ENCODE data around the gene CEMIP.

DNA sequence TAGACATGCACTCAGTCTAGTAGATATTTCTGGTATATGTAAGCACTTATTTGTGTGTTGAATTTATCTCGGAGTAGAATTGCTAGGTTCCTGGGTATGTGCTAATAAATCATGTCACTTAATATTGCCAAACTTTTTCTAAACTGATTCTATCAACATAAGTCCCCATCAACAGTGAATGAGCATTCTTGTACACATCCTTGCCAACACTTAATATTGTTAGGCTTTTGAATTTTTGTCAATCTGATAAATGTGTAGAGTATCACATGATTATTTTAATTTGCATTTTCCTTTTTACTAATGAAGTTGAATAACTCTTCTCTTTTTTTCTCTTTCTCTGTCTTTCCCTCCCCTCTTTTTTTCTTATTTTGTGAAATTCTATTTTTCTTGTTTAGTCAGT lies 33.3 kb upstream of the CEMIP start:
- TF ChIP-seq, protein P1, sequence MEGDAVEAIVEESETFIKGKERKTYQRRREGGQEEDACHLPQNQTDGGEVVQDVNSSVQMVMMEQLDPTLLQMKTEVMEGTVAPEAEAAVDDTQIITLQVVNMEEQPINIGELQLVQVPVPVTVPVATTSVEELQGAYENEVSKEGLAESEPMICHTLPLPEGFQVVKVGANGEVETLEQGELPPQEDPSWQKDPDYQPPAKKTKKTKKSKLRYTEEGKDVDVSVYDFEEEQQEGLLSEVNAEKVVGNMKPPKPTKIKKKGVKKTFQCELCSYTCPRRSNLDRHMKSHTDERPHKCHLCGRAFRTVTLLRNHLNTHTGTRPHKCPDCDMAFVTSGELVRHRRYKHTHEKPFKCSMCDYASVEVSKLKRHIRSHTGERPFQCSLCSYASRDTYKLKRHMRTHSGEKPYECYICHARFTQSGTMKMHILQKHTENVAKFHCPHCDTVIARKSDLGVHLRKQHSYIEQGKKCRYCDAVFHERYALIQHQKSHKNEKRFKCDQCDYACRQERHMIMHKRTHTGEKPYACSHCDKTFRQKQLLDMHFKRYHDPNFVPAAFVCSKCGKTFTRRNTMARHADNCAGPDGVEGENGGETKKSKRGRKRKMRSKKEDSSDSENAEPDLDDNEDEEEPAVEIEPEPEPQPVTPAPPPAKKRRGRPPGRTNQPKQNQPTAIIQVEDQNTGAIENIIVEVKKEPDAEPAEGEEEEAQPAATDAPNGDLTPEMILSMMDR (conservative IDR thresholded peaks at IDR 0.05; ENCODE audit: low read depth, low read length) = no peak
- no peak for TF ChIP-seq EZH2phosphoT487 (IDR thresholded peaks at IDR 0.05; ENCODE audit: borderline replicate concordance, low read length)

All from PC-3 (cell line).